HepG2 (cell line): Measurements from ENCODE around the gene GSTA5. TPM values are rescaled to one million over a fixed set of nuclear protein-coding genes. Genes with fewer than 3 reads are reported as not detected.

Experiments
- ATAC-seq: fragments of 200-7000 bp; cut with Tn5 transposase; 3 replicates; pipeline ENCODE4 v1.9.1; 2020; ENCODE audit warnings: mild to moderate bottlenecking, moderate library complexity
- BruUV-seq: library from RNA; stranded (reverse); fragments of 400-500 nt; replicated peaks from 2 replicates; lab custom pipeline; 2021; lab: Mats Ljungman, UMichigan
- CTCF ChIA-PET: fragments of 300-600 bp; formaldehyde crosslinking; extraction: SDS; loops from one replicate; lab custom pipeline; 2021; ENCODE audit warnings: low total read pairs, inconsistent platforms, low intra/inter-chr PET ratio; lab: Yijun Ruan, JAX
- POLR2A ChIA-PET: fragments of 350-600 bp; sonication (Branson Sonifier 250); formaldehyde crosslinking; loops from one replicate; lab custom pipeline; 2020; ENCODE audit warnings: antibody characterized with exemption, inconsistent platforms; lab: Yijun Ruan, JAX
- DNase-seq: peaks from one replicate; pipeline ENCODE4 v3.0.0-alpha.2; 2015; ENCODE audit warnings: low spot score
- FAIRE-seq: peaks from 3 replicates; lab custom pipeline; 2011; peaks lifted over from hg19 to GRCh38; lab: Jason Lieb, UNC
- H2AFZ ChIP-seq: one replicate; pipeline ENCODE4 v1.6.1; 2011; ENCODE audit warnings: low read length, inconsistent platforms
- H3K27ac ChIP-seq: fragments of 300-600 bp; 3 replicates; pipeline ENCODE4 v1.8.0; 2011; ENCODE audit warnings: mixed run types, mild to moderate bottlenecking, mixed read lengths, low read length, inconsistent platforms; ENCODE audit not compliant: insufficient read depth; ENCODE audit errors: extremely low read length
- H3K27me3 ChIP-seq, 2 experiments: fragments of 200-600 bp in 1 of 2; 2 replicates in 1 of 2; 3 replicates in 1 of 2; pipeline versions ENCODE4 v1.6.0 to v1.8.0; 2011; ENCODE audit warnings: low read length in 2 of 2, mild to moderate bottlenecking in 2 of 2, moderate library complexity in 2 of 2, inconsistent platforms in 1 of 2; ENCODE audit not compliant: insufficient read depth in 2 of 2, control insufficient read depth in 1 of 2
- H3K36me3 ChIP-seq, 2 experiments: fragments of 200-600 bp in 1 of 2; replicated peaks in 1 of 2; 2 replicates in 1 of 2; 3 replicates in 1 of 2; pipeline versions ENCODE4 v1.5.1 to v1.8.0; 2011; ENCODE audit warnings: low read length in 2 of 2, inconsistent platforms in 1 of 2; ENCODE audit not compliant: insufficient read depth in 2 of 2, control insufficient read depth in 1 of 2
- H3K4me1 ChIP-seq: 2 replicates; pipeline ENCODE4 v1.5.1; 2012; ENCODE audit warnings: low read length, inconsistent platforms; ENCODE audit not compliant: insufficient read depth
- H3K4me2 ChIP-seq: 2 replicates; pipeline ENCODE4 v1.6.0; 2011; ENCODE audit warnings: low read depth, low read length, inconsistent platforms
- H3K4me3 ChIP-seq, 3 experiments: fragments of 200-600 bp in 1 of 3; sonication (generic), shearing (Covaris generic) in 1 of 3; replicated peaks in 1 of 3; 2 replicates each; pipeline ENCODE4 v1.5.1; 2011 to 2016; ENCODE audit warnings: low read length in 3 of 3, inconsistent platforms in 2 of 3, low read depth in 2 of 3, mild to moderate bottlenecking in 2 of 3, control low read depth in 1 of 3, mixed read lengths in 1 of 3; ENCODE audit not compliant: insufficient read depth in 1 of 3
- H3K79me2 ChIP-seq: one replicate; pipeline ENCODE4 v1.6.1; 2011; ENCODE audit warnings: low read length, inconsistent platforms; ENCODE audit not compliant: insufficient read depth
- H3K9ac ChIP-seq: 2 replicates; pipeline ENCODE4 v1.6.0; 2011; ENCODE audit warnings: mild to moderate bottlenecking, low read depth, low read length, inconsistent platforms; ENCODE audit not compliant: insufficient read depth
- H3K9me3 ChIP-seq: 2 replicates; pipeline ENCODE4 v1.5.1; 2012; ENCODE audit warnings: mild to moderate bottlenecking, low read length
- H4K20me1 ChIP-seq: 2 replicates; pipeline ENCODE4 v1.6.0; 2011; ENCODE audit warnings: inconsistent platforms, mild to moderate bottlenecking, low read length, moderate library complexity; ENCODE audit not compliant: insufficient read depth
- BCL6 ChIP-seq: IDR thresholded peaks from 2 replicates; pipeline ENCODE4 v1.6.1; 2016; ENCODE audit warnings: missing genetic modification reagents, missing compliant biosample characterization
- SPEN ChIP-seq: sonication (generic); formaldehyde crosslinking; IDR thresholded peaks from 2 replicates; pipeline ENCODE4 v1.5.1; 2020; ENCODE audit warnings: low read depth, mild to moderate bottlenecking, missing genetic modification reagents
- ZNF367 ChIP-seq: sonication (generic); formaldehyde crosslinking; IDR thresholded peaks from 2 replicates; pipeline ENCODE4 v1.4.0; 2020; ENCODE audit warnings: missing genetic modification reagents, borderline replicate concordance
- ZNF557 ChIP-seq: sonication (generic); formaldehyde crosslinking; IDR thresholded peaks from 2 replicates; pipeline ENCODE4 v1.4.0; 2020; ENCODE audit warnings: missing genetic modification reagents
- ZNF629 ChIP-seq: sonication (generic); formaldehyde crosslinking; conservative IDR thresholded peaks from 2 replicates; pipeline ENCODE4 v1.5.0; 2020; ENCODE audit warnings: missing genetic modification reagents
- WGBS: methylation state at CpG from one replicate; pipeline ENCODE4 v1.1.6; 2017; ENCODE audit warnings: low lambda C conversion rate; 5-methylcytosine and 5-hydroxymethylcytosine counted together
- in situ Hi-C: cut with HindIII; loops from 2 replicates; pipeline ENCODE4 v1.10.0; 2017; ENCODE audit warnings: low pct_unique_long_range_greater_than_20kb; ENCODE audit not compliant: extremely low pct_ligation_motif_present
- intact Hi-C: fragments of 100-400 bp; cut with micrococcal nuclease; formaldehyde crosslinking; loops from one replicate; pipeline ENCODE4 v1.10.0; 2022; ENCODE audit not compliant: unreplicated experiment
- polyA plus RNA-seq, 8 experiments: library from polyadenylated mRNA; depleted of rRNA in 3 of 8; stranded (reverse) in 7 of 8; unstranded in 1 of 8; fragments of >200 nt; fragmentation: Illumina TruSeq in 4 of 8; extraction: Trizol in 4 of 8; gene quantifications; 2 replicates each; pipeline versions ENCODE4 v1.2.1 to v1.2.3, GENCODE V29; 2011 to 2016; ENCODE audit warnings: low read depth in 4 of 8, missing spikeins in 1 of 8, mixed read lengths in 1 of 8; ENCODE audit not compliant: insufficient read depth in 1 of 8
- total RNA-seq, 5 experiments: library from RNA; depleted of rRNA; stranded (reverse); fragments of >200 nt; fragmentation: Illumina TruSeq; extraction: Trizol; gene quantifications; 2 replicates each; pipeline ENCODE4 v1.2.3, GENCODE V29; 2016; ENCODE audit warnings: low read depth in 1 of 5
- TF ChIP-seq, protein P1 (sequence below): sonication (generic); formaldehyde crosslinking; IDR thresholded peaks from 2 replicates; pipeline ENCODE4 v1.9.0; 2021; ENCODE audit warnings: missing genetic modification reagents, borderline replicate concordance

Gene GSTA5
- total and polyA plus RNA-seq, 2 of the 13 experiments (the other 11 are each of a cell fraction or from before 2014, with no cell fraction given): not detected

DNA sequence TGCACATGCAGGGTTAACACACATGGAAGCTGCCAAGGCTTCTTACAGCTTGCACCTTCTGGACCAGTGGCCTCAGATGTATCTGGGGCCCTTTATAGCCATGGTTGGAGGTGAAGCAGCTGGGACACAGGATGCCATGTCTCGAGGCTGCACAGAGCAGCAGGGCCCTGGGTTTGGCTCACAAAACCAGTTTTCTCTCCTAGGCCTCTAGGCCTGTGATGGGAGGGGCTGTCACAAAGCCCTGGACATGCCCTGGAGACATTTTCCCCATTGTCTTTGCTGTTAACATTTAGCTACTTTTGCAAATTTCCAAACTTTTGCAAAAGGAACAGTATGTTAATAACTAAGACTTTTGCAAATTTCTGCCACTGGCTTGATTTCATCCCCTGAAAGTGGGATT lies 18.8 kb downstream of the GSTA5 start:
- 83% methylated on average over 1 of the region's 1 CpG for WGBS
- Histone ChIP-seq H2AFZ (no peak overlapping the region), H3K27me3 (no peaks in the 10 kb centered on the region; a peak in 1 of 5 replicates), H3K9me3 (no peaks in the 10 kb centered on the region; the same call in 1 of the 2 replicates), H3K4me1 (peaks cover 17% of the 10 kb centered on the region), H3K27ac (no peak overlapping the region), H3K36me3 (no peaks in the 10 kb centered on the region), H3K9ac (no peak overlapping the region), H4K20me1 (no peaks in the 10 kb centered on the region), H3K4me3 (no peak overlapping the region), H3K79me2 (no peaks in the 10 kb centered on the region), H3K4me2 (no peak overlapping the region)
- ATAC-seq: no peak
- no TSS peak for BruUV-seq
- no peak for FAIRE-seq
- no peak for DNase-seq
- POLR2A ChIA-PET: no interaction called here
- CTCF ChIA-PET: no interaction called here
- TF ChIP-seq SPEN (CRISPR knock-in tag) (no peak), ZNF629 (no peak)
- TF ChIP-seq, all 625 proteins: peak for 0
- in situ Hi-C loops (no loop called here), intact Hi-C loops (no loop called here)

DNA sequence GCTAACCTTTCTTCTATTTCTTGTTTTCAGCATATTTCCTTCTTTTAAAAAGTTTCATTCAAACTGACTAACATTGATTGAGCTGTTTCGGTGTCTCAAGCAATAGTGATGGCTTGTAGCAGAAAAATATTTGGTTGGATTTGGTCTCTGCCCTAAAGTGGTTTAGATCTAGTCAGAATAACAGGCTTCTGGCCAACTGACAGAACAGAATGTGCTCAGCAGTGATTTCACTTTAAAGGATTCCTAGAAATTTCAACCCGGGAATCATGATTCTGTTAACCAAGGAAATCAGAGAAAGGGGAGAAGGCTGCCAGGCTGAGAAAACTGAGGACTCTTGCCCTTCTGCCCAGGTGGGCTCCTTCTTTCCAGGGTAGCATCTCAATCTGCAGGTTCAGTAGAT lies 20.4 kb downstream of the GSTA5 start:
- Histone ChIP-seq H3K27ac (no peak overlapping the region), H3K27me3 (no peaks in the 10 kb centered on the region; a peak in 1 of 5 replicates), H4K20me1 (no peaks in the 10 kb centered on the region), H3K4me3 (no peak overlapping the region), H3K36me3 (no peaks in the 10 kb centered on the region), H3K4me2 (no peak overlapping the region), H3K9me3 (no peaks in the 10 kb centered on the region; the same call in 1 of the 2 replicates), H2AFZ (no peak overlapping the region), H3K9ac (no peak overlapping the region), H3K79me2 (no peaks in the 10 kb centered on the region), H3K4me1 (peaks cover 12% of the 10 kb centered on the region)
- ChIA-PET POLR2A (no interaction called here), CTCF (no interaction called here)
- no peak for DNase-seq
- TF ChIP-seq, protein P1, sequence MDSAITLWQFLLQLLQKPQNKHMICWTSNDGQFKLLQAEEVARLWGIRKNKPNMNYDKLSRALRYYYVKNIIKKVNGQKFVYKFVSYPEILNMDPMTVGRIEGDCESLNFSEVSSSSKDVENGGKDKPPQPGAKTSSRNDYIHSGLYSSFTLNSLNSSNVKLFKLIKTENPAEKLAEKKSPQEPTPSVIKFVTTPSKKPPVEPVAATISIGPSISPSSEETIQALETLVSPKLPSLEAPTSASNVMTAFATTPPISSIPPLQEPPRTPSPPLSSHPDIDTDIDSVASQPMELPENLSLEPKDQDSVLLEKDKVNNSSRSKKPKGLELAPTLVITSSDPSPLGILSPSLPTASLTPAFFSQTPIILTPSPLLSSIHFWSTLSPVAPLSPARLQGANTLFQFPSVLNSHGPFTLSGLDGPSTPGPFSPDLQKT (CRISPR knock-in tag): no peak
- TF ChIP-seq ZNF367 (CRISPR knock-in tag): no peak
- TF ChIP-seq ZNF557 (CRISPR knock-in tag): no peak
- 0 out of 2 replicates have a peak, but pooled peaks have one; percentile 7 for TF ChIP-seq BCL6
- ATAC-seq: no peak
- FAIRE-seq: no peak
- in situ Hi-C loops (no loop called here), intact Hi-C loops (no loop called here)
- 72% methylated on average over 2 of the region's 2 CpGs for WGBS
- BruUV-seq: no TSS peak
